A673 (cell line): Measurements from ENCODE around the gene NRDE2.

Source experiments
- CTCF ChIP-seq: fragments of 300-800, 200-600 bp; sonication (generic); conservative IDR thresholded peaks from 2 replicates; pipeline ENCODE4 v1.5.1; 2017; ENCODE audit warnings: low read depth, mild to moderate bottlenecking, antibody characterized with exemption, low read length, moderate library complexity, mixed read lengths
- EZH2 ChIP-seq: fragments of 200-600 bp; sonication (generic); IDR thresholded peaks from 2 replicates; pipeline ENCODE4 v1.6.1; 2017; ENCODE audit warnings: borderline replicate concordance, low read depth, mild to moderate bottlenecking, mixed read lengths, antibody characterized with exemption, low read length; ENCODE audit not compliant: poor library complexity, severe bottlenecking

GRCh38 chr14:90301668-90302090 is 30.1 kb downstream of the NRDE2 start:
- TF ChIP-seq CTCF (peak; percentile 71), EZH2 (no peak)
